Esophagus muscularis mucosa (tissue), 4 donors: ENCODE data around the gene NDC1. TPM values are rescaled to one million over a fixed set of nuclear protein-coding genes. Genes with fewer than 3 reads are reported as not detected.

Experiments
- DNase-seq: peaks from one replicate; pipeline ENCODE4 v3.0.0-alpha.2; 2017; ENCODE audit errors: extremely low spot score
- H3K27ac ChIP-seq, 4 donors: fragments of 200-600 bp; sonication (generic); replicated peaks in 1 of 4; 1 replicate in 3 of 4; 2 replicates in 1 of 4; pipeline ENCODE4 v1.5.1; 2016 to 2019; ENCODE audit warnings: mild to moderate bottlenecking in 1 of 4
- H3K27me3 ChIP-seq, 4 donors: fragments of 200-600 bp; sonication (generic); one replicate each; pipeline versions ENCODE4 v1.5.1 to v1.6.0; 2016 to 2019
- H3K36me3 ChIP-seq, 4 donors: fragments of 200-600 bp; sonication (generic); one replicate each; pipeline ENCODE4 v1.5.1; 2016 to 2019
- H3K4me1 ChIP-seq, 4 donors: fragments of 200-600 bp; sonication (generic); one replicate each; pipeline ENCODE4 v1.5.1; 2016 to 2019
- H3K4me3 ChIP-seq, 4 donors: fragments of 200-600 bp; sonication (generic); 1 replicate in 2 of 4; 2 replicates in 2 of 4; pipeline ENCODE4 v1.5.1; 2016 to 2019; ENCODE audit warnings: mild to moderate bottlenecking in 4 of 4, moderate library complexity in 1 of 4
- H3K9me3 ChIP-seq, 4 donors: fragments of 200-600 bp; sonication (generic); 1 replicate in 3 of 4; 2 replicates in 1 of 4; pipeline ENCODE4 v1.5.1; 2016 to 2019
- EP300 ChIP-seq: sonication (generic); formaldehyde crosslinking; IDR thresholded peaks from one replicate; pipeline ENCODE4 v1.6.1; 2017; ENCODE audit warnings: antibody characterized with exemption
- POLR2A ChIP-seq: fragments of 450-650 bp; IDR thresholded peaks from one replicate; pipeline ENCODE4 v1.6.1; 2017; ENCODE audit warnings: antibody characterized with exemption, moderate library complexity, mild to moderate bottlenecking, low read depth
- POLR2AphosphoS5 ChIP-seq, 2 donors: sonication (generic); formaldehyde crosslinking; IDR thresholded peaks; one replicate each; pipeline ENCODE4 v1.6.1; 2017; ENCODE audit warnings: antibody characterized with exemption in 2 of 2
- WGBS: methylation state at CpG from one replicate; pipeline ENCODE4 v1.1.5; 2018; 5-methylcytosine and 5-hydroxymethylcytosine counted together
- intact Hi-C: fragments of 100-400 bp; cut with DNase I; formaldehyde crosslinking; loops from one replicate; pipeline ENCODE4 v1.15.1; 2023
- total RNA-seq, 4 donors: library from RNA; depleted of rRNA; stranded (reverse); fragments of >200 nt; gene quantifications; one replicate each; pipeline versions ENCODE4 v1.1.0 to v1.2.1, GENCODE V29; 2016
- TF ChIP-seq, protein P1 (sequence below), 3 experiments: fragments of 200-600 bp in 2 of 3; fragments of 450-650 bp in 1 of 3; sonication (generic) in 2 of 3; IDR thresholded peaks; one replicate each; pipeline ENCODE4 v1.5.1; 2017 to 2019; ENCODE audit warnings: antibody characterized with exemption in 3 of 3, mild to moderate bottlenecking in 2 of 3, moderate library complexity in 1 of 3

The NDC1 gene
- total RNA-seq, 4 donors from 2014 or later, result 5.6 to 8.3 (median 8.1) TPM

GRCh38 chr1:53732912-53733317, 105.2 kb downstream of the NDC1 start:
- no peaks in the 10 kb centered on the region for H3K9me3 ChIP-seq
- intact Hi-C loops, result no loop called here
- WGBS, result 63% methylated on average over 6 of the region's 6 CpGs

GRCh38 chr1:53732409-53732808, 105.7 kb downstream of the NDC1 start:
- WGBS, result 52% methylated on average over 3 of the region's 3 CpGs
- TF ChIP-seq, protein P1, sequence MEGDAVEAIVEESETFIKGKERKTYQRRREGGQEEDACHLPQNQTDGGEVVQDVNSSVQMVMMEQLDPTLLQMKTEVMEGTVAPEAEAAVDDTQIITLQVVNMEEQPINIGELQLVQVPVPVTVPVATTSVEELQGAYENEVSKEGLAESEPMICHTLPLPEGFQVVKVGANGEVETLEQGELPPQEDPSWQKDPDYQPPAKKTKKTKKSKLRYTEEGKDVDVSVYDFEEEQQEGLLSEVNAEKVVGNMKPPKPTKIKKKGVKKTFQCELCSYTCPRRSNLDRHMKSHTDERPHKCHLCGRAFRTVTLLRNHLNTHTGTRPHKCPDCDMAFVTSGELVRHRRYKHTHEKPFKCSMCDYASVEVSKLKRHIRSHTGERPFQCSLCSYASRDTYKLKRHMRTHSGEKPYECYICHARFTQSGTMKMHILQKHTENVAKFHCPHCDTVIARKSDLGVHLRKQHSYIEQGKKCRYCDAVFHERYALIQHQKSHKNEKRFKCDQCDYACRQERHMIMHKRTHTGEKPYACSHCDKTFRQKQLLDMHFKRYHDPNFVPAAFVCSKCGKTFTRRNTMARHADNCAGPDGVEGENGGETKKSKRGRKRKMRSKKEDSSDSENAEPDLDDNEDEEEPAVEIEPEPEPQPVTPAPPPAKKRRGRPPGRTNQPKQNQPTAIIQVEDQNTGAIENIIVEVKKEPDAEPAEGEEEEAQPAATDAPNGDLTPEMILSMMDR (IDR thresholded peaks at IDR 0.05), result no peak
- no peak for TF ChIP-seq POLR2A
- no peak for TF ChIP-seq POLR2AphosphoS5 (IDR thresholded peaks at IDR 0.05)
- no peak for TF ChIP-seq EP300
- H3K27ac ChIP-seq, result no peak overlapping the region
- H3K4me3 ChIP-seq, result no peak overlapping the region
- peaks cover 0 to 22% (median 0%) of the 10 kb centered on the region in 4 donors for H3K27me3 ChIP-seq
- no peaks in the 10 kb centered on the region for H3K36me3 ChIP-seq
- peaks cover 0 to 1% (median under 1%) of the 10 kb centered on the region in 4 donors for H3K4me1 ChIP-seq
- no peaks in the 10 kb centered on the region for H3K9me3 ChIP-seq
- intact Hi-C loops, result no loop called here
- no peak for DNase-seq

More at GRCh38 chr1:53732912-53733317, 105.2 kb downstream of the NDC1 start:
- Histone ChIP-seq H3K27me3 (peaks cover 0 to 27% (median 2%) of the 10 kb centered on the region in 4 donors), H3K27ac (no peak overlapping the region), H3K4me3 (no peak overlapping the region), H3K36me3 (no peaks in the 10 kb centered on the region), H3K4me1 (peaks cover under 1 to 6% (median 5%) of the 10 kb centered on the region in 4 donors)
- TF ChIP-seq, protein P1 (IDR thresholded peaks at IDR 0.05), result no peak
- DNase-seq, result no peak

DNA sequence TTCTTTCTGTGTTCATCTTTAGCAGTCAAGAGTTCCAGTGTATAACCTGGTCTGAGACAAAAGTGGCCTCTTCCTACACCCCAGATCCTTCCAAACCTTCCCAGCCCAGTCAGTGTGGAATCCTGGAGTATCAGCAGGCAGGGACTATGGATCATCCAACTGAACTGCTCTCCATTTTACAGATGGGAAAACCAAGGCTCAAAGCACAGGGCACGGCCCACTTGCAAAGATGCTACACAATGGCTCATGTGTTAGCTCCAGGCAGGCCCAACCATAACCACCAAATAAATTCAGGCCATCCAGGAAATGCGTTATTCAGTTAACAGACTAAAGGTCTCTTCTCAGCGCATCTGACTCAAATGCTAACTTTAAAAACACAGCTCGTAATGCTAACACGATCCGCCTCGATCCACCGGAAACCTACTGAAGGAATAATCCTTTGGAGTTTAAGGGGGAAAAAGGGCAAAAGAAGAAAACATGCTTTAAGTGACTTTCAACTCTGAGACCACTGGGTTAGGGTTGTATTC, 106.3 kb downstream of the NDC1 start:
- peaks cover 0 to 16% (median 0%) of the 10 kb centered on the region in 4 donors for H3K27me3 ChIP-seq
- no peaks in the 10 kb centered on the region for H3K4me1 ChIP-seq
- no peak overlapping the region for H3K4me3 ChIP-seq
- intact Hi-C loops, result no loop called here
- no peaks in the 10 kb centered on the region for H3K36me3 ChIP-seq
- no peaks in the 10 kb centered on the region for H3K9me3 ChIP-seq
- DNase-seq, result no peak
- 93% methylated on average over 8 of the region's 8 CpGs for whole genome bisulfite sequencing
- TF ChIP-seq EP300, result no peak
- no peak for TF ChIP-seq POLR2AphosphoS5 (IDR thresholded peaks at IDR 0.05)
- TF ChIP-seq POLR2A, result no peak
- TF ChIP-seq, protein P1 (IDR thresholded peaks at IDR 0.05), result no peak
- no peak overlapping the region for H3K27ac ChIP-seq

- no peak overlapping the region for H3K27ac ChIP-seq
- DNase-seq, result no peak
- intact Hi-C loops, result no loop called here
- TF ChIP-seq POLR2A, result no peak
- TF ChIP-seq, protein P1 (IDR thresholded peaks at IDR 0.05), result no peak
- no peak for TF ChIP-seq EP300
- no peak for TF ChIP-seq POLR2AphosphoS5 (IDR thresholded peaks at IDR 0.05)
- H3K9me3 ChIP-seq, result no peaks in the 10 kb centered on the region
- H3K36me3 ChIP-seq, result no peaks in the 10 kb centered on the region
- H3K27me3 ChIP-seq, result peaks cover 0 to 9% (median 0%) of the 10 kb centered on the region in 4 donors
- 92% methylated on average over 10 of the region's 10 CpGs for WGBS
- no peak overlapping the region for H3K4me3 ChIP-seq
- no peaks in the 10 kb centered on the region for H3K4me1 ChIP-seq
Observed at GRCh38 chr1:53731043-53731600, 107.0 kb downstream of the NDC1 start.
